ENCODE data around the gene USP24.

The USP24 gene

DNA sequence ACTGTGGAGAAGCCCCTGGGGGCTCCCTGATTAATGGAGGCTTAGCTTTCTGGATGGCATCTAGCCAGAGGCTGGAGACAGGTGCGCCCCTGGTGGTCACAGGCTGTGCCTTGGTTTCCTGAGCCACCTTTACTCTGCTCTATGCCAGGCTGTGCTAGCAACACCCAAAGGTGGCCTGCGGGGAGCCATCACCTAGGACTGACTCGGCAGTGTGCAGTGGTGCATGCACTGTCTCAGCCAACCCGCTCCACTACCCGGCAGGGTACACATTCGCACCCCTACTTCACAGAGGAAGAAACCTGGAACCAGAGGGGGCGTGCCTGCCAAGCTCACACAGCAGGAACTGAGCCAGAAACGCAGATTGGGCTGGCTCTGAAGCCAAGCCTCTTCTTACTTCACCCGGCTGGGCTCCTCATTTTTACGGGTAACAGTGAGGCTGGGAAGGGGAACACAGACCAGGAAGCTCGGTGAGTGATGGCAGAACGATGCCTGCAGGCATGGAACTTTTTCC, 151.0 kb downstream of the USP24 start:
- Histone ChIP-seq H3K27ac (ENCODE audit: low read depth, low read length) (no peak overlapping the region), H3K79me2 (ENCODE audit: control insufficient read depth, low read length) (no peaks in the 10 kb centered on the region), H3K9me3 (ENCODE audit: control insufficient read depth, insufficient read depth, low read length) (no peaks in the 10 kb centered on the region), H4K20me1 (ENCODE audit: control insufficient read depth, insufficient read depth, low read depth, low read length) (no peaks in the 10 kb centered on the region), H3F3A (ENCODE audit: control insufficient read depth, insufficient read depth) (no peaks in the 10 kb centered on the region), H3K4me1 (ENCODE audit: control insufficient read depth, low read length) (no peaks in the 10 kb centered on the region), H3K4me2 (ENCODE audit: low read length) (no peak overlapping the region), H3K9me2 (replicated peaks; ENCODE audit: control insufficient read depth, low read length) (no peaks in the 10 kb centered on the region), H3K27me3 (ENCODE audit: control insufficient read depth, low read length) (no peaks in the 10 kb centered on the region), H3K4me3 (ENCODE audit: low read length) (no peak overlapping the region), H3K36me3 (ENCODE audit: control insufficient read depth, low read length) (peaks cover 25% of the 10 kb centered on the region)
- no peak for TF ChIP-seq EZH2phosphoT487 (IDR thresholded peaks at IDR 0.05; ENCODE audit: borderline replicate concordance, low read length)
- TF ChIP-seq, protein P1, sequence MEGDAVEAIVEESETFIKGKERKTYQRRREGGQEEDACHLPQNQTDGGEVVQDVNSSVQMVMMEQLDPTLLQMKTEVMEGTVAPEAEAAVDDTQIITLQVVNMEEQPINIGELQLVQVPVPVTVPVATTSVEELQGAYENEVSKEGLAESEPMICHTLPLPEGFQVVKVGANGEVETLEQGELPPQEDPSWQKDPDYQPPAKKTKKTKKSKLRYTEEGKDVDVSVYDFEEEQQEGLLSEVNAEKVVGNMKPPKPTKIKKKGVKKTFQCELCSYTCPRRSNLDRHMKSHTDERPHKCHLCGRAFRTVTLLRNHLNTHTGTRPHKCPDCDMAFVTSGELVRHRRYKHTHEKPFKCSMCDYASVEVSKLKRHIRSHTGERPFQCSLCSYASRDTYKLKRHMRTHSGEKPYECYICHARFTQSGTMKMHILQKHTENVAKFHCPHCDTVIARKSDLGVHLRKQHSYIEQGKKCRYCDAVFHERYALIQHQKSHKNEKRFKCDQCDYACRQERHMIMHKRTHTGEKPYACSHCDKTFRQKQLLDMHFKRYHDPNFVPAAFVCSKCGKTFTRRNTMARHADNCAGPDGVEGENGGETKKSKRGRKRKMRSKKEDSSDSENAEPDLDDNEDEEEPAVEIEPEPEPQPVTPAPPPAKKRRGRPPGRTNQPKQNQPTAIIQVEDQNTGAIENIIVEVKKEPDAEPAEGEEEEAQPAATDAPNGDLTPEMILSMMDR (IDR thresholded peaks at IDR 0.05; ENCODE audit: low read depth, low read length, poor library complexity, severe bottlenecking): peak; percentile 10

DNA sequence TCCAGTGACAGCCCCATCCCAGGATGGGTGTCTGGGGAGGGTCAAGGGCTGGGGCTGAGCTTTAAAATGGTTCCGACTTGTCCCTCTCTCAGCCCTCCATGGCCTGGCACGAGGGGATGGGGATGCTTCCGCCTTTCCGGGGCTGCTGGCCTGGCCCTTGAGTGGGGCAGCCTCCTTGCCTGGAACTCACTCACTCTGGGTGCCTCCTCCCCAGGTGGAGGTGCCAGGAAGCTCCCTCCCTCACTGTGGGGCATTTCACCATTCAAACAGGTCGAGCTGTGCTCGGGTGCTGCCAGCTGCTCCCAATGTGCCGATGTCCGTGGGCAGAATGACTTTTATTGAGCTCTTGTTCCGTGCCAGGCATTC, 151.6 kb downstream of the USP24 start:
- Histone ChIP-seq H3K9me2 (replicated peaks; ENCODE audit: control insufficient read depth, low read length) (no peaks in the 10 kb centered on the region), H4K20me1 (ENCODE audit: control insufficient read depth, insufficient read depth, low read depth, low read length) (no peaks in the 10 kb centered on the region), H3K36me3 (ENCODE audit: control insufficient read depth, low read length) (peaks cover 19% of the 10 kb centered on the region)

GRCh38 chr1:55062801-55063576, 152.2 kb downstream of the USP24 start:
- Histone ChIP-seq H3K9me2 (replicated peaks; ENCODE audit: control insufficient read depth, low read length) (no peaks in the 10 kb centered on the region), H3K27me3 (ENCODE audit: control insufficient read depth, low read length) (no peaks in the 10 kb centered on the region), H3K4me1 (ENCODE audit: control insufficient read depth, low read length) (no peaks in the 10 kb centered on the region), H3K27ac (ENCODE audit: low read depth, low read length) (no peak overlapping the region), H3K79me2 (ENCODE audit: control insufficient read depth, low read length) (no peaks in the 10 kb centered on the region), H3K4me3 (ENCODE audit: low read length) (no peak overlapping the region), H4K20me1 (ENCODE audit: control insufficient read depth, insufficient read depth, low read depth, low read length) (no peaks in the 10 kb centered on the region), H3K9me3 (ENCODE audit: control insufficient read depth, insufficient read depth, low read length) (no peaks in the 10 kb centered on the region), H3K4me2 (ENCODE audit: low read length) (no peak overlapping the region), H3F3A (ENCODE audit: control insufficient read depth, insufficient read depth) (no peaks in the 10 kb centered on the region), H3K36me3 (ENCODE audit: control insufficient read depth, low read length) (peaks cover 16% of the 10 kb centered on the region)
- TF ChIP-seq, protein P1 (IDR thresholded peaks at IDR 0.05; ENCODE audit: low read depth, low read length, poor library complexity, severe bottlenecking): no peak
- TF ChIP-seq EZH2phosphoT487 (IDR thresholded peaks at IDR 0.05; ENCODE audit: borderline replicate concordance, low read length): no peak

More for the DNA sequence above, 151.6 kb downstream of the USP24 start:
- H3K9me3 ChIP-seq (ENCODE audit: control insufficient read depth, insufficient read depth, low read length): no peaks in the 10 kb centered on the region
- H3K4me3 ChIP-seq (ENCODE audit: low read length): no peak overlapping the region
- H3K27ac ChIP-seq (ENCODE audit: low read depth, low read length): no peak overlapping the region
- no peaks in the 10 kb centered on the region for H3F3A ChIP-seq (ENCODE audit: control insufficient read depth, insufficient read depth)
- no peaks in the 10 kb centered on the region for H3K79me2 ChIP-seq (ENCODE audit: control insufficient read depth, low read length)
- H3K4me1 ChIP-seq (ENCODE audit: control insufficient read depth, low read length): no peaks in the 10 kb centered on the region
- TF ChIP-seq, protein P1 (IDR thresholded peaks at IDR 0.05; ENCODE audit: low read depth, low read length, poor library complexity, severe bottlenecking): no peak
- no peak for TF ChIP-seq EZH2phosphoT487 (IDR thresholded peaks at IDR 0.05; ENCODE audit: borderline replicate concordance, low read length)
- no peaks in the 10 kb centered on the region for H3K27me3 ChIP-seq (ENCODE audit: control insufficient read depth, low read length)
- H3K4me2 ChIP-seq (ENCODE audit: low read length): no peak overlapping the region

All from DOHH2 (cell line).